DOHH2 (cell line): ENCODE data around the gene METTL23.
"Not testable (repeated sequence)": the region's sequence is repeated elsewhere in the genome, so short reads cannot be mapped to it uniquely, and the experiment has no call there.

ENCODE experiments used
- H3F3A ChIP-seq: fragments of 200-600 bp; sonication (generic), shearing (Covaris generic); 2 replicates; pipeline ENCODE4 v1.6.0; 2016; ENCODE audit warnings: antibody characterized with exemption, mild to moderate bottlenecking; ENCODE audit not compliant: control insufficient read depth, insufficient read depth
- H3K27ac ChIP-seq: fragments of 200-600 bp; sonication (generic); 2 replicates; pipeline ENCODE4 v1.5.1; 2014; ENCODE audit warnings: low read depth, mild to moderate bottlenecking, low read length, moderate library complexity
- H3K27me3 ChIP-seq: fragments of 200-600 bp; sonication (generic); 2 replicates; pipeline ENCODE4 v1.6.1; 2014; ENCODE audit warnings: mild to moderate bottlenecking, low read length, mixed read lengths; ENCODE audit not compliant: control insufficient read depth
- H3K36me3 ChIP-seq: fragments of 200-600 bp; sonication (generic); 2 replicates; pipeline ENCODE4 v1.6.1; 2014; ENCODE audit warnings: mild to moderate bottlenecking, low read length, moderate library complexity, mixed read lengths; ENCODE audit not compliant: control insufficient read depth
- H3K4me1 ChIP-seq: fragments of 200-600 bp; sonication (generic); 2 replicates; pipeline ENCODE4 v1.6.1; 2014; ENCODE audit warnings: mild to moderate bottlenecking, low read length, mixed read lengths; ENCODE audit not compliant: control insufficient read depth
- H3K4me2 ChIP-seq: fragments of 200-600 bp; sonication (generic); 2 replicates; pipeline ENCODE4 v1.6.0; 2014; ENCODE audit warnings: mild to moderate bottlenecking, low read length, moderate library complexity
- H3K4me3 ChIP-seq: fragments of 200-600 bp; sonication (generic); 2 replicates; pipeline ENCODE4 v1.5.1; 2014; ENCODE audit warnings: mild to moderate bottlenecking, low read length, mixed read lengths
- H3K79me2 ChIP-seq: fragments of 200-600 bp; sonication (generic); 2 replicates; pipeline ENCODE4 v1.6.1; 2014; ENCODE audit warnings: mild to moderate bottlenecking, low read length, mixed read lengths; ENCODE audit not compliant: control insufficient read depth
- H3K9me2 ChIP-seq: fragments of 200-600 bp; sonication (generic); replicated peaks from 2 replicates; pipeline ENCODE4 v1.6.1; 2014; ENCODE audit warnings: mild to moderate bottlenecking, low read length, mixed read lengths; ENCODE audit not compliant: control insufficient read depth
- H3K9me3 ChIP-seq: fragments of 200-600 bp; sonication (generic); 2 replicates; pipeline ENCODE4 v1.6.1; 2014; ENCODE audit warnings: antibody characterized with exemption, low read length, mixed read lengths; ENCODE audit not compliant: control insufficient read depth, insufficient read depth
- H4K20me1 ChIP-seq: fragments of 200-600 bp; sonication (generic); 2 replicates; pipeline ENCODE4 v1.6.0; 2014; ENCODE audit warnings: low read depth, mild to moderate bottlenecking, antibody characterized with exemption, low read length, moderate library complexity; ENCODE audit not compliant: control insufficient read depth, insufficient read depth
- CTCF ChIP-seq: fragments of 200-600 bp; sonication (generic); IDR thresholded peaks from one replicate; pipeline ENCODE4 v1.5.1; 2014; ENCODE audit warnings: antibody characterized with exemption, mild to moderate bottlenecking, low read depth, low read length; ENCODE audit not compliant: poor library complexity, severe bottlenecking
- EZH2phosphoT487 ChIP-seq: fragments of 200-600 bp; sonication (generic); IDR thresholded peaks from 2 replicates; pipeline ENCODE4 v1.6.1; 2017; ENCODE audit warnings: borderline replicate concordance, mild to moderate bottlenecking, antibody characterized with exemption, low read length, moderate library complexity, mixed read lengths

Gene METTL23

GRCh38 chr17:76710863-76711611 lies 15.6 kb upstream of the METTL23 start, which contains the start of gene MXRA7:
Gene MXRA7, minus strand, starts transcription at chr17:76710965. Its CDS starts 19 bp downstream, at chr17:76710946.
- Histone ChIP-seq H4K20me1 (no peaks in the 10 kb centered on the region), H3K36me3 (peaks cover 25% of the 10 kb centered on the region), H3K9me3 (no peaks in the 10 kb centered on the region), H3K27ac (no peak within 1 kb of the TSS), H3K27me3 (peaks cover 27% of the 10 kb centered on the region), H3K9me2 (no peaks in the 10 kb centered on the region), H3K4me2 (peak within 1 kb of the TSS; percentile 67), H3K79me2 (no peaks in the 10 kb centered on the region), H3K4me1 (peaks cover 18% of the 10 kb centered on the region), H3K4me3 (peak within 1 kb of the TSS; percentile 58), H3F3A (peaks cover 7% of the 10 kb centered on the region)
- no peak for TF ChIP-seq EZH2phosphoT487
- no peak for TF ChIP-seq CTCF

GRCh38 chr17:76712321-76712720 lies 14.3 kb upstream of the METTL23 start:
- peaks cover 27% of the 10 kb centered on the region for H3K27me3 ChIP-seq
- H3K9me3 ChIP-seq, H3K4me3 ChIP-seq, H3K4me2 ChIP-seq, H4K20me1 ChIP-seq, H3K27ac ChIP-seq, H3K79me2 ChIP-seq, H3K9me2 ChIP-seq, H3F3A ChIP-seq: not testable (repeated sequence)
- H3K4me1 ChIP-seq: peaks cover 18% of the 10 kb centered on the region
- H3K36me3 ChIP-seq: peaks cover 37% of the 10 kb centered on the region

GRCh38 chr17:76713765-76714164 lies 12.9 kb upstream of the METTL23 start:
- no peaks in the 10 kb centered on the region for H3K9me3 ChIP-seq
- H3K9me2 ChIP-seq: no peaks in the 10 kb centered on the region
- no peak overlapping the region for H3K4me2 ChIP-seq
- no peaks in the 10 kb centered on the region for H3K79me2 ChIP-seq
- no peak overlapping the region for H3K4me3 ChIP-seq
- H3F3A ChIP-seq: peaks cover 7% of the 10 kb centered on the region
- peaks cover 48% of the 10 kb centered on the region for H3K36me3 ChIP-seq
- TF ChIP-seq EZH2phosphoT487 (no peak), CTCF (no peak)
- no peaks in the 10 kb centered on the region for H4K20me1 ChIP-seq
- H3K4me1 ChIP-seq: peaks cover 18% of the 10 kb centered on the region
- peaks cover 21% of the 10 kb centered on the region for H3K27me3 ChIP-seq
- no peak overlapping the region for H3K27ac ChIP-seq

- no peak overlapping the region for H3K4me3 ChIP-seq
- TF ChIP-seq CTCF (no peak), EZH2phosphoT487 (no peak)
- peaks cover 18% of the 10 kb centered on the region for H3K4me1 ChIP-seq
- no peak overlapping the region for H3K4me2 ChIP-seq
- peaks cover 7% of the 10 kb centered on the region for H3F3A ChIP-seq
- H3K9me2 ChIP-seq: no peaks in the 10 kb centered on the region
- H3K9me3 ChIP-seq: no peaks in the 10 kb centered on the region
- H3K27me3 ChIP-seq: peaks cover 15% of the 10 kb centered on the region
- no peaks in the 10 kb centered on the region for H3K79me2 ChIP-seq
- H3K27ac ChIP-seq: no peak overlapping the region
- no peaks in the 10 kb centered on the region for H4K20me1 ChIP-seq
- H3K36me3 ChIP-seq: peaks cover 54% of the 10 kb centered on the region
Measured at GRCh38 chr17:76714336-76714735, 12.3 kb upstream of the METTL23 start.
